Raji (cell line): ENCODE measurements around the gene DNAAF8.

Experiments
- POLR2A ChIP-seq: IDR thresholded peaks from 2 replicates; pipeline ENCODE4 v1.6.1; 2011; ENCODE audit warnings: low read depth, low read length, control low read depth; ENCODE audit not compliant: insufficient read depth

DNAAF8 gene

DNA sequence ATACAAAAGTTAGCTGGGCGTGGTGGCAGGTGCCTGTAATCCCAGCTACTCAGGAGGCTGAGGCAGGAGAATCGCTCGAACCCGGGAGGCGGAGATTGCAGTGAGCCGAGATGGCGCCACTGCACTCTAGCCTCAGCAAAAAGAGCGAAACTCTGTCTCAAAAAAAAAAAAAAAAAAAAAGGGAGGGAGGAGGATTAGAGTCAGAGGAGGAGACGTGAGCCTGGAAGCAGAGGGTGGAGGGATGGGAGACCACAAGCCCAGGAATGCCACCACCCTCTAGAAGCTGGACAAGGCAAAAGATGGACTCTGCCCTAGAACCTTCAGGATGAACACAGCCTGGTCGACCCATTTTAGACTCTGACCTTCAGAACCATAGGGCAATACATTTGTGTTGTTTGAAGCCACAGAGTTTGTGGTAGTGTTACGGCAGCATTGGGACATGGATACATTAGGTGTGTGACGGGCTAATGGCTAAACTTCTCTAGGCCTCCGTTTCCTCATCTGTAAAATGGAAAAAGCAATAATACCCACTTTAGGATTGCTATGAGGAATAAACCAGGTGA, 58.7 kb downstream of the DNAAF8 start:
- TF ChIP-seq POLR2A: no peak

- TF ChIP-seq POLR2A: no peak
Measured at GRCh38 chr16:4795181-4795827, 61.0 kb downstream of the DNAAF8 start, which contains the start of gene SMIM22. SMIM22 (plus strand) TSS chr16:4795369; CDS start chr16:4795735, 366 bp downstream.

DNA sequence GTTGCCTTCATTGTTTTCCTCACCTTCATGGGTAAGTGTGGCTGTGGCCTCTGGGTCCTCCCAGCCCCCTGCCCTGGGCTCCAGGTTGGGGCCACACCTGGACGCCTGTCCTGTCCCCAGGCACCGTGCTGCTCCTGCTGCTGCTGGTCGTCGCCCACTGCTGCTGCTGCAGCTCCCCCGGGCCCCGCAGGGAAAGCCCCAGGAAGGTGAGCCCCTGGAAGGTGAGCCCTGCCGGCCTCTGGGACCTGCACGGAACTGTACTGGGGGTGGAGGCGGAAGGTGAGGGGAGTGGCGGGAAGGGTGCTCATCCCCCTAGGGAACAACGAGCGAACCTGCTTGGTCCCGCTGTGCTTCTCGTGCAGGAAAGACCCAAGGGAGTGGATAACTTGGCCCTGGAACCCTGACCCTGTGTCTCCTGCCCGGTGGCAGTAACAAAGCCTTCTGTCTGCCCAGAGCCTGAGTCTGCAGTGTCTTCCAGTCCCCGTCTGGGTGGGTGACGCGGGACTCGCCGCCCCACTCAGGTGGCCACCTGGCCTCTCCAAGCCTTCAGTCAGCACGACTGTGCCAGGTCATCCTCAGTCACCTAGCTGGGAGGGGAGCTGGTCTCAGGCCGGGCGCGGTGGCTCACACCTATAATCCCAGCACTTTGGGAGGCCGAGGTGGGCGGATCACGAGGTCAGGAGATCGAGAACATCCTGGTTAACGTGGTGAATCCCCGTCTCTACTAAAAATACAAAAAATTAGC, 61.7 kb downstream of the DNAAF8 start:
- no peak for TF ChIP-seq POLR2A

- TF ChIP-seq POLR2A: no peak
Measured at GRCh38 chr16:4796982-4797804, 62.9 kb downstream of the DNAAF8 start.

GRCh38 chr16:4797805-4798252, 63.5 kb downstream of the DNAAF8 start:
- TF ChIP-seq POLR2A: no peak

DNA sequence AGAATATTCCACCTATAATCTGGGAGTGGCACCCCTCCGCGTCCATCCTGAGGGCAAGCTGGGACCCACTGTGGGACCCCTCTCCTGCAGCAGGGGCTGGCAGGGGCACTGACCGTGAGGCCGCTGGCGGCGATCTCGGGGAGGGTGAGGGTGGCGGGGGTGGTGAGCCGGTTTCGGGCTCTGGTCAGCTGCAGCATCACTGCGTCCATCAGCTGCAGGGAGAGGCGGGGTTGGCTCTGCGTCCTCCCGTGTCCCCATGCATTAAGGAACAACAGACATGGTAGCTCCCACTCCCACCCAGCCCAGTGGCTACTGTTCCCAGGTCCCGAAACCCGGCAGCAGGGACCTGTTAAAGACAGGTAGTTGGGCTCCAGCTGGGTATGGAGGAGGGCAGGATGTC, 64.1 kb downstream of the DNAAF8 start:
- no peak for TF ChIP-seq POLR2A
